Memory B cell (primary cell): ENCODE measurements around the gene ACOXL.

Experiments
- ATAC-seq: fragments of 150-1000 bp; cut with Tn5 transposase; 2 replicates; pipeline ENCODE4 v1.10.0; 2021; ENCODE audit warnings: low read depth, mild to moderate bottlenecking, moderate library complexity
- DNase-seq, 2 donors: peaks; one replicate each; pipeline ENCODE4 v3.0.0; 2022; ENCODE audit warnings: low spot score in 2 of 2
- H3K27ac Mint-ChIP-seq: one replicate; pipeline ENCODE4 v1.8.0; 2022; ENCODE audit warnings: mild to moderate bottlenecking, moderate library complexity, mixed read lengths
- H3K27me3 Mint-ChIP-seq: one replicate; pipeline ENCODE4 v1.8.0; 2022; ENCODE audit warnings: mixed read lengths
- H3K36me3 Mint-ChIP-seq: one replicate; pipeline ENCODE4 v1.8.0; 2022; ENCODE audit warnings: mild to moderate bottlenecking, mixed read lengths
- H3K4me1 Mint-ChIP-seq: one replicate; pipeline ENCODE4 v1.8.0; 2022; ENCODE audit warnings: mixed read lengths
- H3K4me3 Mint-ChIP-seq: one replicate; pipeline ENCODE4 v1.8.0; 2022; ENCODE audit warnings: mild to moderate bottlenecking, moderate library complexity, mixed read lengths
- H3K9me3 Mint-ChIP-seq: one replicate; pipeline ENCODE4 v1.8.0; 2022; ENCODE audit warnings: mixed read lengths

ACOXL gene

GRCh38 chr2:110713513-110714362, 18.6 kb upstream of the ACOXL start:
- H3K27ac Mint-ChIP-seq: no peak overlapping the region
- H3K9me3 Mint-ChIP-seq: peaks cover 1% of the 10 kb centered on the region
- peaks cover 24% of the 10 kb centered on the region for H3K27me3 Mint-ChIP-seq
- no peak overlapping the region for H3K4me3 Mint-ChIP-seq
- DNase-seq: no peak
- H3K36me3 Mint-ChIP-seq: no peaks in the 10 kb centered on the region
- no peaks in the 10 kb centered on the region for H3K4me1 Mint-ChIP-seq
- ATAC-seq: no peak

DNA sequence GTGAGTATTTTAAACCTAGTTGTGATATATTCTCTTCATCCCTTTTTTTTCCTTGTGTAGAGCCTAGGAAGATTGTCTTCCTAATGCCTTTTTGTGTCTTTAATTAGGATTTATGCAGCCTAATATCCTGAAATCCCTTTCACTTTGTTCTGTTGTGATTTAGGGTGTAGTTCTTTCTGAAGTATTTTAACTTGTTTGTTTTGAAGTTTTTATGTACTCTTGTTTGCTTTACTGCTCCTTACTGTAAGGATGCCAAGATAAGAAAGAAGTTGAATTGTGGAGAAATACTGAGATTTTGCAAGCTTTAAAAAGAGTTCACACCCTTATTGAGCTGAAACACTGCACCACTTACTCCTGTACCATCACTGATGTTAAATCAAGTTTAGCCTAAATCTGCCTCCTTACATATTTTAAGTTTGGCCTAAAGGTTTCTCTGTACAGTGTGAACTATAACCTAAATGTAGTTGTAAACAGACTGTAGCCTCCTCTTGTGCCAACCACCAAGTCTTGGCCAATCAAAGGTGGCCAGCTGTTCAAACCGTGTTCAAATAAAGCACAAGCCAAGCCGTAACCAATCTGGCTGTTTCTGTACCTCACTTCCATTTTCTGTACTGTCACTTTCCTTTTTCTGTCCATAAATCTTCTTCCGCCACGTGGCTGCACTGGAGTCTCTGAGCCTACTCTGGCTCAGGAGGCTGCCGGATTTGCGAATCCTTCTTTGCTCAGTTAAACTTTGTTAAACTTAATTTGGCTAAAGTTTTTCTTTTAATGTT, 17.7 kb upstream of the ACOXL start:
- no peaks in the 10 kb centered on the region for H3K36me3 Mint-ChIP-seq
- H3K27ac Mint-ChIP-seq: no peak overlapping the region
- peaks cover 1% of the 10 kb centered on the region for H3K9me3 Mint-ChIP-seq
- DNase-seq (no peak), ATAC-seq (no peak)
- H3K4me3 Mint-ChIP-seq: no peak overlapping the region
- H3K4me1 Mint-ChIP-seq: no peaks in the 10 kb centered on the region
- peaks cover 25% of the 10 kb centered on the region for H3K27me3 Mint-ChIP-seq

DNA sequence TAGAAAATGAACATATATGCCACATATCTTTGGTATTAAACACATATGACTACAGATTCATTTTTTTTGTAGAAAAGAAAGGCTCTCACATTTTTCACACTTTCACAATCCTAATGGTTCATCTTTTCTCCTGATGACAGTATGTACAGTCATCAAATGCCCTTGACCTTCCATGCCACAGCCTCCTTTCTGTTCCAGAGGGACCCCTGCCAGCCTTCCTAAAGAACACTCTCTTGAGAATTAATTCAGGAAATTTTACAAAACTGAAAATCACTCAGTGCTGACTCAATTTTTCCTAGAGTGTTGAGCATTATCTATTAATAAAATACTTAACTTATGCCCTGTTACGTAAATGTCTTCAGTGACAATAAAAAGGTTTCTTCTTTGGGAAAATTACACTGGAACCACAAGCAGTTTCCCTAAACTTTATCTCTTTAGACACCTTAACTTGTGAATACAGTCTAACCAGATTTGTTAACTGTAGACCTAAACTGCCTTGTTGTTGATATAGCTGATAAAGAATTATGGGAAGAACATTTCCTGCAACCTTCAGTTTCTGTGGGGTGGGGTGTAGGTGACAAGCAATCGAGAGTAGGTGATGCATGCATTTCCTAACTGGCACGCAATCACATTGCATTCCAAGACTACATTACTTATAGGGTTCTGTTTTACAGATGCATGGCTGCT, 15.3 kb upstream of the ACOXL start:
- Mint-ChIP-seq H3K36me3 (no peaks in the 10 kb centered on the region), H3K4me1 (no peaks in the 10 kb centered on the region), H3K4me3 (no peak overlapping the region), H3K27ac (no peak overlapping the region), H3K9me3 (peaks cover 1% of the 10 kb centered on the region), H3K27me3 (peaks cover 27% of the 10 kb centered on the region)
- DNase-seq (no peak), ATAC-seq (no peak)

DNA sequence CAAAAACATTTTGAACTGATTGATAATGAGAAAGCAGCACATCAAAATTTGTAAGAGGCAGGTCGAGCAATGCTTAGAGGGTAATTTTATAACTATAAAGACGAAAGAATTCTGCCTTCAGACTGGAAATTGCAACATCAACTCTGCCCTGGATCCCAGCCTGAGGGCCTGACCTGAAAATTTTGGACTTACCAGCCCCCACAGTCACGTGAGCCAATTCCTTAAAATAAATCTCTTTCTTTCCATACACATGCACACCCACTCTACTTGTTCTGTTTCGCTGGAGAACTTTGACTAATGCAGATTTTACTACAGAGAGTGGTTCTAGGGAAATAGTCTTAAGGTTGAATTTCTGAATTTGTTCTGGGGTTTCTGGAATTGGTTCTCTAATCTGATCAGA, 14.6 kb upstream of the ACOXL start:
- peaks cover 1% of the 10 kb centered on the region for H3K9me3 Mint-ChIP-seq
- H3K36me3 Mint-ChIP-seq: no peaks in the 10 kb centered on the region
- H3K27me3 Mint-ChIP-seq: peaks cover 22% of the 10 kb centered on the region
- no peak for DNase-seq
- H3K4me1 Mint-ChIP-seq: no peaks in the 10 kb centered on the region
- no peak overlapping the region for H3K4me3 Mint-ChIP-seq
- no peak overlapping the region for H3K27ac Mint-ChIP-seq
- no peak for ATAC-seq

GRCh38 chr2:110718382-110718781, 14.0 kb upstream of the ACOXL start:
- Mint-ChIP-seq H3K27me3 (peaks cover 19% of the 10 kb centered on the region), H3K4me1 (no peaks in the 10 kb centered on the region), H3K27ac (no peak overlapping the region), H3K36me3 (no peaks in the 10 kb centered on the region), H3K4me3 (no peak overlapping the region), H3K9me3 (no peaks in the 10 kb centered on the region)
- DNase-seq (no peak), ATAC-seq (no peak)

DNA sequence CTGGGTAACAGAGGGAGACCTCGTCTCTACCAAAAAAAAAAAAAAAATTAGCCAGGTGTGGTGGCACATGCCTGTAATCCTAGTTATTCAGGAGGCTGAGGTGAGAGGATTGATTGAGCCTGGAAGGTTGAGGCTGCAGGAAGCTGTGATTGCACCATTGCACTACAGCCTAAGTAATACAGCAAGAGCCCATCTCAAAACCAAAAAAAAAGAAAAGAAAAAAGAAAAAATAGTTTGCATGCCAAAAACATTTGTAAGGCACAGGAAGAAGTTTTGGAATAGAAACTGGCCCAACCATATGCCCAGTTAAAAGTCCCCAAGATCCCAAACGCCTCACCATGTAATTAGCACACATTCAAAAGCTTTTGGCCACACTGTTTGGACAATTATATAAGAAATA, 13.4 kb upstream of the ACOXL start:
- Mint-ChIP-seq H3K4me1 (no peaks in the 10 kb centered on the region), H3K27ac (no peak overlapping the region), H3K27me3 (peaks cover 17% of the 10 kb centered on the region), H3K4me3 (no peak overlapping the region), H3K9me3 (no peaks in the 10 kb centered on the region), H3K36me3 (no peaks in the 10 kb centered on the region)
- ATAC-seq (no peak), DNase-seq (no peak)

- DNase-seq: no peak
- H3K27ac Mint-ChIP-seq: no peak overlapping the region
- no peaks in the 10 kb centered on the region for H3K9me3 Mint-ChIP-seq
- H3K36me3 Mint-ChIP-seq: no peaks in the 10 kb centered on the region
- no peak overlapping the region for H3K4me3 Mint-ChIP-seq
- no peak for ATAC-seq
- H3K27me3 Mint-ChIP-seq: peaks cover 23% of the 10 kb centered on the region
- H3K4me1 Mint-ChIP-seq: no peaks in the 10 kb centered on the region
Observed at GRCh38 chr2:110720547-110720946, 11.8 kb upstream of the ACOXL start.

- no peak overlapping the region for H3K4me3 Mint-ChIP-seq
- H3K27me3 Mint-ChIP-seq: peaks cover 26% of the 10 kb centered on the region
Observed at GRCh38 chr2:110724820-110725219, 7.6 kb upstream of the ACOXL start.

GRCh38 chr2:110725370-110725769, 7.0 kb upstream of the ACOXL start:
- no peaks in the 10 kb centered on the region for H3K9me3 Mint-ChIP-seq
- H3K27me3 Mint-ChIP-seq: peaks cover 22% of the 10 kb centered on the region
- H3K27ac Mint-ChIP-seq: no peak overlapping the region
- H3K4me1 Mint-ChIP-seq: no peaks in the 10 kb centered on the region
- DNase-seq (no peak), ATAC-seq (no peak)
- H3K4me3 Mint-ChIP-seq: no peak overlapping the region
- H3K36me3 Mint-ChIP-seq: no peaks in the 10 kb centered on the region

More at GRCh38 chr2:110724820-110725219, 7.6 kb upstream of the ACOXL start:
- DNase-seq (no peak), ATAC-seq (no peak)
- Mint-ChIP-seq H3K36me3 (no peaks in the 10 kb centered on the region), H3K9me3 (no peaks in the 10 kb centered on the region), H3K27ac (no peak overlapping the region), H3K4me1 (no peaks in the 10 kb centered on the region)

- no peak for DNase-seq
- Mint-ChIP-seq H3K27me3 (peaks cover 24% of the 10 kb centered on the region), H3K4me1 (peaks cover 2% of the 10 kb centered on the region), H3K27ac (no peak overlapping the region), H3K4me3 (no peak overlapping the region), H3K36me3 (no peaks in the 10 kb centered on the region), H3K9me3 (no peaks in the 10 kb centered on the region)
- no peak for ATAC-seq
Observed at GRCh38 chr2:110725859-110726258, 6.5 kb upstream of the ACOXL start.

DNA sequence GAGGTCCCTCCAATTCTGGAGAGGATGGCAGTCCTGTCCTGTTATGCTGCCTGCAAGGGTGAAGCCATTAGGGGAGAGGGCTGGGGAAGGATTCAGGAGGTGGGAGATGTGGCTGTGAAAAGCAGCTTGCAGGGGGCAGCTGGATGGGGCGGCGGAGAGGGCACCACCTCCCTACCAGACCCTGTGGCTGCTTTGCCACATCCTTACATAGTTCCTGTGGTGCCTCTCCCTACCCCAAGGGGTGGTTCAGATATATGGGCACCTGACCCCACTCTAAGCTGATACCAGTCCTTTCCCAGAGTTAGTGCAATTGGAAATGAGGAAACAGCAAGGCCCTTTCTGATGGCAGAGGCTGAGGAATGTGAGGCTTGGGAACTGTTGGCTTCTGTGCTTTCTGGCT, 6.1 kb upstream of the ACOXL start:
- Mint-ChIP-seq H3K9me3 (no peaks in the 10 kb centered on the region), H3K27me3 (peaks cover 26% of the 10 kb centered on the region), H3K4me1 (peaks cover 7% of the 10 kb centered on the region), H3K4me3 (no peak overlapping the region), H3K27ac (no peak overlapping the region), H3K36me3 (no peaks in the 10 kb centered on the region)
- DNase-seq (no peak), ATAC-seq (no peak)

GRCh38 chr2:110727923-110728322, 4.5 kb upstream of the ACOXL start:
- H3K4me1 Mint-ChIP-seq: peaks cover 8% of the 10 kb centered on the region
- no peaks in the 10 kb centered on the region for H3K36me3 Mint-ChIP-seq
- no peak for DNase-seq
- peaks cover 35% of the 10 kb centered on the region for H3K27me3 Mint-ChIP-seq
- H3K4me3 Mint-ChIP-seq: no peak overlapping the region
- no peak overlapping the region for H3K27ac Mint-ChIP-seq
- no peak for ATAC-seq
- H3K9me3 Mint-ChIP-seq: no peaks in the 10 kb centered on the region

GRCh38 chr2:110729106-110729505, 3.3 kb upstream of the ACOXL start:
- H3K4me3 Mint-ChIP-seq: no peak overlapping the region
- DNase-seq: no peak
- no peak for ATAC-seq
- no peaks in the 10 kb centered on the region for H3K36me3 Mint-ChIP-seq
- peaks cover 38% of the 10 kb centered on the region for H3K27me3 Mint-ChIP-seq
- H3K27ac Mint-ChIP-seq: no peak overlapping the region
- H3K9me3 Mint-ChIP-seq: no peaks in the 10 kb centered on the region
- peaks cover 15% of the 10 kb centered on the region for H3K4me1 Mint-ChIP-seq

DNA sequence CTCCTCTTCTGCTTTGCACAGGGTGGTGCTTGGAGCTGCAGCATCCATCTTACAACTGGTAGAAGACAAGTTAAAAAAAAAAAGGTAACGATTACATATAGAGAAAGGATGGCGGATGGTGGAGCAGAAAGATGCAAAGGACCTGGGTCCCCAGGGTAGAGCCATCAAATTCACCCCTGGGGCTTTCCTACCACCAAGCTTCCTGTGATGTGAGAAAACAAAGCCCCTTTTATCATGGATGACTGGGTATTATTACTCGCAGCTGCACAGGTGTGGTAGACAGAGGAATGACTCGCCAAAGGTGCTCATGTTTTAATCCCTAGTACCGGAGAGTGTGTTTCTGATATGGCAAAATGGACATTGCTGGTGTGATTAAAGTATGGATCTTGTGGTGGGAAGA, 1.3 kb upstream of the ACOXL start:
- Mint-ChIP-seq H3K4me3 (no peak overlapping the region), H3K9me3 (no peaks in the 10 kb centered on the region), H3K27ac (no peak overlapping the region), H3K4me1 (peaks cover 15% of the 10 kb centered on the region), H3K36me3 (no peaks in the 10 kb centered on the region), H3K27me3 (peaks cover 33% of the 10 kb centered on the region)
- no peak for DNase-seq
- ATAC-seq: peak; percentile 61
